HEK293 (cell line): ENCODE measurements around the gene NFKBIL1.

ENCODE experiments used
- OSR2 ChIP-seq: fragments of 450-650 bp; formaldehyde crosslinking; IDR thresholded peaks from 2 replicates; pipeline ENCODE4 v1.5.1; 2016; ENCODE audit warnings: missing biosample characterization, missing genetic modification characterization
- ZNF529 ChIP-seq: fragments of 450-650 bp; formaldehyde crosslinking; IDR thresholded peaks from 2 replicates; pipeline ENCODE4 v1.5.1; 2017; ENCODE audit warnings: missing genetic modification characterization, missing biosample characterization; ENCODE audit not compliant: insufficient replicate concordance
- ZNF670 ChIP-seq: fragments of 450-650 bp; formaldehyde crosslinking; IDR thresholded peaks from 2 replicates; pipeline ENCODE4 v1.5.1; 2016; ENCODE audit warnings: missing biosample characterization, missing genetic modification characterization, low read depth
- TF ChIP-seq, protein P1 (sequence below): fragments of 450-650 bp; formaldehyde crosslinking; IDR thresholded peaks from 2 replicates; pipeline ENCODE4 v1.5.1; 2016; ENCODE audit warnings: missing biosample characterization, missing genetic modification characterization
- TF ChIP-seq, protein P2 (sequence below): fragments of 450-650 bp; formaldehyde crosslinking; IDR thresholded peaks from 2 replicates; pipeline ENCODE4 v1.5.1; 2016; ENCODE audit warnings: missing biosample characterization, missing genetic modification characterization, low read depth
- TF ChIP-seq, protein P3 (sequence below): fragments of 450-650 bp; formaldehyde crosslinking; IDR thresholded peaks from 2 replicates; pipeline ENCODE4 v1.5.1; 2016; ENCODE audit warnings: missing biosample characterization, missing genetic modification characterization

DNA sequence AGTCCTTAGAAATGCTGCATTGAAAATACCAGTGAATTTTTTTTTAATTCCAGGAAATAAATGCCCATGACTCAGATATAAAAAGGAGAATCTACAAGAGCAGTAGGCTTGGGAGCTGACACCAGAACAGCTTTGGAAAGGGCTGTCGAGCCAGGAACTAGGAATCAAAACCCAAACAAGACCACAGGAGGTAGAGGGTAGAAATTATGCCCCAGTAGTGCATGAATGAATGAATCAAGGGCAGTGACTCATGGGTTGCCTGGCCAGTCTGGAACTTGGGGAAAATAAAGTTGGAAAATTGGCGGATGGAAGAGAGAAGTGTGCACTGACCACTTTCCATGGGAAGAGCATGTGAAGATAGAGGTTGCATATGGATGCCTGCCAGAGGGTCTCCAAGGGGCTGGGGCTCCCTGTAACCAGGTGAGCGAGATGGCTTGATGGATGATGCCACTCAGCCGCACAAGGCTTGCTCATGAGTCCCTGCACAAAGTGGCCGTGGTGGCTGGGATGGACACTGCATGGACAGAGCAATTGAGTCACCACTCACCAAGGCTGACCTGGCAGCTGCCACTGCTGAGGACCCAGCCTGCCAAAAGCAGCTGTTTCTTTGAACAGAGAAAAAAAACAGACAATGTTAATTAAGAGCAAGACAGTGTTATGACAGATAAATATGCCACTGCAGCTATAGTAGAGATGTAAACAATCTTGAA is 33.8 kb upstream of the NFKBIL1 start:
- TF ChIP-seq, protein P1, sequence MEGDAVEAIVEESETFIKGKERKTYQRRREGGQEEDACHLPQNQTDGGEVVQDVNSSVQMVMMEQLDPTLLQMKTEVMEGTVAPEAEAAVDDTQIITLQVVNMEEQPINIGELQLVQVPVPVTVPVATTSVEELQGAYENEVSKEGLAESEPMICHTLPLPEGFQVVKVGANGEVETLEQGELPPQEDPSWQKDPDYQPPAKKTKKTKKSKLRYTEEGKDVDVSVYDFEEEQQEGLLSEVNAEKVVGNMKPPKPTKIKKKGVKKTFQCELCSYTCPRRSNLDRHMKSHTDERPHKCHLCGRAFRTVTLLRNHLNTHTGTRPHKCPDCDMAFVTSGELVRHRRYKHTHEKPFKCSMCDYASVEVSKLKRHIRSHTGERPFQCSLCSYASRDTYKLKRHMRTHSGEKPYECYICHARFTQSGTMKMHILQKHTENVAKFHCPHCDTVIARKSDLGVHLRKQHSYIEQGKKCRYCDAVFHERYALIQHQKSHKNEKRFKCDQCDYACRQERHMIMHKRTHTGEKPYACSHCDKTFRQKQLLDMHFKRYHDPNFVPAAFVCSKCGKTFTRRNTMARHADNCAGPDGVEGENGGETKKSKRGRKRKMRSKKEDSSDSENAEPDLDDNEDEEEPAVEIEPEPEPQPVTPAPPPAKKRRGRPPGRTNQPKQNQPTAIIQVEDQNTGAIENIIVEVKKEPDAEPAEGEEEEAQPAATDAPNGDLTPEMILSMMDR (tag by site-specific recombination): no peak
- TF ChIP-seq ZNF529 (no peak), ZNF670 (no peak), OSR2 (tag by site-specific recombination) (no peak)
- TF ChIP-seq, protein P2, sequence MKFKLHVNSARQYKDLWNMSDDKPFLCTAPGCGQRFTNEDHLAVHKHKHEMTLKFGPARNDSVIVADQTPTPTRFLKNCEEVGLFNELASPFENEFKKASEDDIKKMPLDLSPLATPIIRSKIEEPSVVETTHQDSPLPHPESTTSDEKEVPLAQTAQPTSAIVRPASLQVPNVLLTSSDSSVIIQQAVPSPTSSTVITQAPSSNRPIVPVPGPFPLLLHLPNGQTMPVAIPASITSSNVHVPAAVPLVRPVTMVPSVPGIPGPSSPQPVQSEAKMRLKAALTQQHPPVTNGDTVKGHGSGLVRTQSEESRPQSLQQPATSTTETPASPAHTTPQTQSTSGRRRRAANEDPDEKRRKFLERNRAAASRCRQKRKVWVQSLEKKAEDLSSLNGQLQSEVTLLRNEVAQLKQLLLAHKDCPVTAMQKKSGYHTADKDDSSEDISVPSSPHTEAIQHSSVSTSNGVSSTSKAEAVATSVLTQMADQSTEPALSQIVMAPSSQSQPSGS: no peak
- TF ChIP-seq, protein P3, sequence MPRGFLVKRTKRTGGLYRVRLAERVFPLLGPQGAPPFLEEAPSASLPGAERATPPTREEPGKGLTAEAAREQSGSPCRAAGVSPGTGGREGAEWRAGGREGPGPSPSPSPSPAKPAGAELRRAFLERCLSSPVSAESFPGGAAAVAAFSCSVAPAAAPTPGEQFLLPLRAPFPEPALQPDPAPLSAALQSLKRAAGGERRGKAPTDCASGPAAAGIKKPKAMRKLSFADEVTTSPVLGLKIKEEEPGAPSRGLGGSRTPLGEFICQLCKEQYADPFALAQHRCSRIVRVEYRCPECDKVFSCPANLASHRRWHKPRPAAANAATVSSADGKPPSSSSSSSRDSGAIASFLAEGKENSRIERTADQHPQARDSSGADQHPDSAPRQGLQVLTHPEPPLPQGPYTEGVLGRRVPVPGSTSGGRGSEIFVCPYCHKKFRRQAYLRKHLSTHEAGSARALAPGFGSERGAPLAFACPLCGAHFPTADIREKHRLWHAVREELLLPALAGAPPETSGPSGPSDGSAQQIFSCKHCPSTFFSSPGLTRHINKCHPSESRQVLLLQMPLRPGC (tag by site-specific recombination): no peak
